Measurements from ENCODE around the gene SNX14. TPM values are rescaled to one million over a fixed set of nuclear protein-coding genes. Genes with fewer than 3 reads are reported as not detected.

SNX14 gene
- total and polyA plus RNA-seq, 2 of the 13 experiments (the other 11 are each of a cell fraction or from before 2014, with no cell fraction given): 83.5 to 112 TPM

- Histone ChIP-seq H3K9ac (ENCODE audit: insufficient read depth, low read depth, low read length) (no peak overlapping the region), H3K4me2 (ENCODE audit: low read depth, low read length) (no peak overlapping the region), H3K79me2 (ENCODE audit: insufficient read depth, low read length) (peaks cover 40% of the 10 kb centered on the region), H3K4me3 (replicated peaks in 1 of 3; ENCODE audit: insufficient read depth in 1 of 3, low read depth in 2 of 3, low read length in 3 of 3) (no peak overlapping the region), H4K20me1 (ENCODE audit: insufficient read depth, low read length) (peaks cover 15% of the 10 kb centered on the region), H3K4me1 (ENCODE audit: insufficient read depth, low read length) (peaks cover 13% of the 10 kb centered on the region), H3K36me3 (replicated peaks in 1 of 2; ENCODE audit: control insufficient read depth in 1 of 2, insufficient read depth in 2 of 2, low read length in 2 of 2) (peaks cover 13 to 94% of the 10 kb centered on the region in 2 experiments), H3K27ac (ENCODE audit: extremely low read length, insufficient read depth, low read length) (no peak overlapping the region), H3K27me3 (ENCODE audit: control insufficient read depth in 1 of 2, insufficient read depth in 2 of 2, low read length in 2 of 2) (no peaks in the 10 kb centered on the region), H3K9me3 (ENCODE audit: low read length) (no peaks in the 10 kb centered on the region), H2AFZ (ENCODE audit: low read length) (no peak overlapping the region)
- ATAC-seq: no peak
- POLR2A ChIA-PET: no interaction called here
- FAIRE-seq: no peak
- intact Hi-C loops (cut with micrococcal nuclease; ENCODE audit: unreplicated experiment) (no loop called here), in situ Hi-C loops (cut with HindIII; ENCODE audit: extremely low pct_ligation_motif_present, low pct_unique_long_range_greater_than_20kb) (no loop called here)
- WGBS (ENCODE audit: low lambda C conversion rate): 97% methylated on average over 2 of the region's 2 CpGs
- TF ChIP-seq LCORL (IDR thresholded peaks at IDR 0.05) (no peak), LCORL (CRISPR knock-in tag; IDR thresholded peaks at IDR 0.05) (no peak), XBP1 (CRISPR knock-in tag; IDR thresholded peaks at IDR 0.05) (no peak), POLR2AphosphoS2 (IDR thresholded peaks at IDR 0.05; ENCODE audit: low read depth, low read length) (0 out of 2 replicates have a peak, but pooled peaks have one; percentile 13)
- CTCF ChIA-PET (ENCODE audit: low intra/inter-chr PET ratio, low total read pairs): no interaction called here
- DNase-seq (ENCODE audit: low spot score): no peak
- BruUV-seq (replicated peaks): no TSS peak
Measured at GRCh38 chr6:85620308-85620707, 26.6 kb upstream of the SNX14 start.

DNA sequence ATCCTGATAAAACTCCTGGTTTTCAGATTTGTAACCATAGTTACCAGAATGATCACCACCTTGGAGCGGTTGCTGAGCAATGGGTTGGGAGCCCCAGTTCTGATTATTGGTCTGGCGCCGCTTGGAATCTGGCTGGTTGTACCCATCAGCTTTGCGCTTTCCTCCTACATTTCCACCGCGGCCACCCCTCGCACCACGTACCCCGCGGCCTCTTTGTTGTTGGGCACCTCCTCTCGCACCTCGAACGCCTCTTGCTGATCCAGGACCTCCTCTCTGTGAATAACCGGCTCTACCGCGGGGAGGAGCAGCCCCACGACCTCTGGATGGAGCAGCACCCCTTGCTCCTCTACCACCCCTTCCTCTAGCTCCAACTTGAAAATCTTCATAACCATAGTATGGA lies 21.1 kb upstream of the SNX14 start:
- no peaks in the 10 kb centered on the region for H3K4me1 ChIP-seq (ENCODE audit: insufficient read depth, low read length)
- peaks cover 10 to 79% of the 10 kb centered on the region in 2 experiments for H3K36me3 ChIP-seq (replicated peaks in 1 of 2; ENCODE audit: control insufficient read depth in 1 of 2, insufficient read depth in 2 of 2, low read length in 2 of 2)
- BruUV-seq (replicated peaks): no TSS peak
- FAIRE-seq (no peak), DNase-seq (ENCODE audit: low spot score) (no peak), ATAC-seq (peak; percentile 18; the same call in 2 of the 3 replicates)
- no peak overlapping the region for H3K4me3 ChIP-seq (replicated peaks in 1 of 3; ENCODE audit: insufficient read depth in 1 of 3, low read depth in 2 of 3, low read length in 3 of 3)
- no peak overlapping the region for H2AFZ ChIP-seq (ENCODE audit: low read length)
- no peak for TF ChIP-seq CBFB (CRISPR knock-in tag; IDR thresholded peaks at IDR 0.05)
- TF ChIP-seq MBD4 (IDR thresholded peaks at IDR 0.05; ENCODE audit: borderline replicate concordance, low read length): no peak
- TF ChIP-seq AGO2 (optimal IDR thresholded peaks at IDR 0.05; ENCODE audit: low read depth, low read length): peak; percentile 67
- TF ChIP-seq RBM22 (optimal IDR thresholded peaks at IDR 0.05; ENCODE audit: low read length): peak; percentile 16
- no peak for TF ChIP-seq ZBTB7B (CRISPR knock-in tag; IDR thresholded peaks at IDR 0.05)
- no peak overlapping the region for H3K4me2 ChIP-seq (ENCODE audit: low read depth, low read length)
- H3K9ac ChIP-seq (ENCODE audit: insufficient read depth, low read depth, low read length): no peak overlapping the region
- ChIA-PET POLR2A (no interaction called here), CTCF (ENCODE audit: low intra/inter-chr PET ratio, low total read pairs) (no interaction called here)
- H3K27me3 ChIP-seq (ENCODE audit: control insufficient read depth in 1 of 2, insufficient read depth in 2 of 2, low read length in 2 of 2): no peaks in the 10 kb centered on the region
- H4K20me1 ChIP-seq (ENCODE audit: insufficient read depth, low read length): no peaks in the 10 kb centered on the region; the same call in 1 of the 2 replicates
- H3K9me3 ChIP-seq (ENCODE audit: low read length): no peaks in the 10 kb centered on the region
- H3K79me2 ChIP-seq (ENCODE audit: insufficient read depth, low read length): peaks cover 5% of the 10 kb centered on the region
- in situ Hi-C loops (cut with HindIII; ENCODE audit: extremely low pct_ligation_motif_present, low pct_unique_long_range_greater_than_20kb) (no loop called here), intact Hi-C loops (cut with micrococcal nuclease; ENCODE audit: unreplicated experiment) (no loop called here)
- no peak overlapping the region for H3K27ac ChIP-seq (ENCODE audit: extremely low read length, insufficient read depth, low read length)
- WGBS (ENCODE audit: low lambda C conversion rate): 99% methylated on average over 17 of the region's 17 CpGs

Data from HepG2 (cell line).